Erythroblast (primary cell): ENCODE measurements around the gene CCDC122.

Experiments
- GATA1 ChIP-seq: IDR thresholded peaks from 2 replicates; pipeline ENCODE4 v1.6.1; 2011; ENCODE audit warnings: low read depth, mild to moderate bottlenecking, control low read depth, low read length, moderate library complexity
- POLR2A ChIP-seq: IDR thresholded peaks from 2 replicates; pipeline ENCODE4 v1.6.1; 2011; ENCODE audit warnings: mild to moderate bottlenecking, low read length

DNA sequence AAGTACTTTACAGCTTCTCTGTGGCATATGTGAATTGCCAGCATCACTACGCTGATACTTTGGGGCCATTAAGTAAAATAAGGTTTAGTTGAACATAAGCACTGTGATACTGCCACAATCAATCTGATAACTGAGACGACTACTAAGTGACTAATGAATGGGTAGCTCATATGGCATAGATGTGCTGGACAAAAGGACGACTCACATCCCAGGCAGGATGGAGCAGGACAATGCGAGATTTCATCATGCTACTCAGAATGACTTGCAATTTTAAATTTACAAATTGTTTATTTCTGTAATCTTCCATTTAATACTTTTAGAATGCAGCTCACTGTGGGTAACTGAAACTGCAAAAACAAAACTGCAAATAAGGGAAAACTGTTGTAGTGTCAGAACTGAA is 13.6 kb downstream of the CCDC122 start:
- TF ChIP-seq POLR2A (no peak), GATA1 (no peak)
